Coronary artery (tissue), 2 donors: ENCODE data around the gene RPL36AL.

Source experiments
- DNase-seq: peaks from one replicate; pipeline ENCODE4 v3.0.0-alpha.2; 2017; ENCODE audit warnings: low spot score
- H3K27ac ChIP-seq, 2 donors: fragments of 200-600 bp; sonication (generic); one replicate each; pipeline ENCODE4 v1.5.1; 2016 to 2019
- H3K4me3 ChIP-seq: fragments of 200-600 bp; sonication (generic); 2 replicates; pipeline ENCODE4 v1.5.1; 2016; ENCODE audit warnings: mild to moderate bottlenecking, moderate library complexity
- TF ChIP-seq, protein P1 (sequence below): fragments of 200-600 bp; sonication (generic); IDR thresholded peaks from one replicate; pipeline ENCODE4 v1.5.1; 2019; ENCODE audit warnings: antibody characterized with exemption

Gene RPL36AL

DNA sequence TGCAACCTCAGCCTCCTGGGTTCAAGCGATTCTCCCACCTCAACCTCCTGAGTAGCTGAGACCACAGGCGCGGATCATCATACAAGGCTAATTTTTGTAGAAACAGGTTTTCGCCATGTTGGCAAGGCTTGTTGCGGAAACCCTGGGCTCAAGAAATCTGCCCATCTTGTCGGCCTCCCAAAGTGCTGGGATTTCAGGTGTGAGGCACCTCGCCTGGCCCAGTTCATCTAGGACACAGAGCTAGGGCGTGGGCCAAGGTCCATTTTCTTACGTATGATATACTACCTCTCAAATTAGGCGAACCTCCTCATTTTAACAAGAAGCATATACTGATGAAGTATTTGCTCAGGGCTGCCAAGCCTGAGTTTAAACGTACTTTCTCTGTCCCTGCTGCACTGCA is 36.4 kb downstream of the RPL36AL start:
- TF ChIP-seq, protein P1, sequence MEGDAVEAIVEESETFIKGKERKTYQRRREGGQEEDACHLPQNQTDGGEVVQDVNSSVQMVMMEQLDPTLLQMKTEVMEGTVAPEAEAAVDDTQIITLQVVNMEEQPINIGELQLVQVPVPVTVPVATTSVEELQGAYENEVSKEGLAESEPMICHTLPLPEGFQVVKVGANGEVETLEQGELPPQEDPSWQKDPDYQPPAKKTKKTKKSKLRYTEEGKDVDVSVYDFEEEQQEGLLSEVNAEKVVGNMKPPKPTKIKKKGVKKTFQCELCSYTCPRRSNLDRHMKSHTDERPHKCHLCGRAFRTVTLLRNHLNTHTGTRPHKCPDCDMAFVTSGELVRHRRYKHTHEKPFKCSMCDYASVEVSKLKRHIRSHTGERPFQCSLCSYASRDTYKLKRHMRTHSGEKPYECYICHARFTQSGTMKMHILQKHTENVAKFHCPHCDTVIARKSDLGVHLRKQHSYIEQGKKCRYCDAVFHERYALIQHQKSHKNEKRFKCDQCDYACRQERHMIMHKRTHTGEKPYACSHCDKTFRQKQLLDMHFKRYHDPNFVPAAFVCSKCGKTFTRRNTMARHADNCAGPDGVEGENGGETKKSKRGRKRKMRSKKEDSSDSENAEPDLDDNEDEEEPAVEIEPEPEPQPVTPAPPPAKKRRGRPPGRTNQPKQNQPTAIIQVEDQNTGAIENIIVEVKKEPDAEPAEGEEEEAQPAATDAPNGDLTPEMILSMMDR = no peak
- H3K27ac ChIP-seq = no peak overlapping the region
- DNase-seq = no peak
- H3K4me3 ChIP-seq = peak overlapping the region; percentile 94

DNA sequence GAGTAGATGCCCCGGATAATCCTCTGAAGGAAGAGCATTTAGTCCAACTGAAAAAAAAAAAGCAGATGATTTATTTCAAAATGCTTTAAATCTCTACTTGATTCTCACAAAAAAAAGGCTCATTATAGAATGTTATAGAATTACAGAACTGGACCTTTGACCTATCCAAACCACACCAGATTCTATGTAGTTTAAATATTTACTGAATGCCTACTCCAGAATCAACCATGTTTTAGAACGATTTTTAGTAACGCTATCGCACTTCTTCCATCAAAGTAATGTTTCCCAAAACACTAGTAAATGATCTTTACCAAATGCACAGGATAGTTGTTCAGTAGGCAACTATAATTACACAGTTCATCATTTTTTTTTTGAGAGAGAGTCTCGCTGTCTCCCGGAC is 36.8 kb downstream of the RPL36AL start:
- TF ChIP-seq, protein P1 = no peak
- DNase-seq = no peak
- Histone ChIP-seq H3K4me3 (peak overlapping the region; percentile 94), H3K27ac (no peak overlapping the region)

DNA sequence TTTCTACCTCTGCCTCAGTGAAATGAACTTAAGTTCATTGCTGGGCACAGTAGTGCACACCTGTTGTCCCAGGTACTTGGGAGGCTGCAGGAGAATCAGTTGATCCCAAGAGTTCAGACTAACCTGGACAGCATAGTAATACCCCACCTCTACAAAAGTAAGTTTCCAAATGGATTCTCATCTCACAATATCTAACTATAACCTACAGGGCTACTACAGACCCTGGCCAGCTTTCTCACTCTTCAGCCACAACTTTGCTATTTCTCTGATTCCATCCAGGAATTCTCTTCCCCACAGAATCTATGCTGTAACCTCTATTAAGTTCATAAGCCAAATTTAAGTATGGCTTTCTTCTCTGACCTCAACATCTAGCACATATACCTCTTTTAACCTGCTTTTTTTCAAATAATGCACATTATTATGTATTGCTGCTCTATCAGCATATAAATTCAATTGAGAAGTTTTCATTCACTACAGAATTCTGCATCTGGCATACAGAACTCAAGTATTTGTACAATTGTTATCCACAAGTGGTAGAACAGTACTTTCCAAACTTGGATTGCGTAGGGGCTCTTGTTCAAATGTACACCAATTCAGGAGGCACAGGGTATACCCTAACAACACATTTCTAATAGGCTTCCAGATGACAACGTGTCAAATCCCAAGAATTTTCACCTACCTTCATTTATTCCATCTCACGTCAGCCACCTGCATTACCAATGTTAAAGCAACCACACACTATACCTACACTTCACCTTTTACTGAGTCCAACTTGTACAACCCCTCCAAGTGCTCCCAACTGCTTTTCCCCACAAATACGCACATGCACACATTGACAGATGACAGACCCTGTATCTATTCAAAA is 38.1 kb downstream of the RPL36AL start:
- DNase-seq = no peak
- TF ChIP-seq, protein P1 = no peak

DNA sequence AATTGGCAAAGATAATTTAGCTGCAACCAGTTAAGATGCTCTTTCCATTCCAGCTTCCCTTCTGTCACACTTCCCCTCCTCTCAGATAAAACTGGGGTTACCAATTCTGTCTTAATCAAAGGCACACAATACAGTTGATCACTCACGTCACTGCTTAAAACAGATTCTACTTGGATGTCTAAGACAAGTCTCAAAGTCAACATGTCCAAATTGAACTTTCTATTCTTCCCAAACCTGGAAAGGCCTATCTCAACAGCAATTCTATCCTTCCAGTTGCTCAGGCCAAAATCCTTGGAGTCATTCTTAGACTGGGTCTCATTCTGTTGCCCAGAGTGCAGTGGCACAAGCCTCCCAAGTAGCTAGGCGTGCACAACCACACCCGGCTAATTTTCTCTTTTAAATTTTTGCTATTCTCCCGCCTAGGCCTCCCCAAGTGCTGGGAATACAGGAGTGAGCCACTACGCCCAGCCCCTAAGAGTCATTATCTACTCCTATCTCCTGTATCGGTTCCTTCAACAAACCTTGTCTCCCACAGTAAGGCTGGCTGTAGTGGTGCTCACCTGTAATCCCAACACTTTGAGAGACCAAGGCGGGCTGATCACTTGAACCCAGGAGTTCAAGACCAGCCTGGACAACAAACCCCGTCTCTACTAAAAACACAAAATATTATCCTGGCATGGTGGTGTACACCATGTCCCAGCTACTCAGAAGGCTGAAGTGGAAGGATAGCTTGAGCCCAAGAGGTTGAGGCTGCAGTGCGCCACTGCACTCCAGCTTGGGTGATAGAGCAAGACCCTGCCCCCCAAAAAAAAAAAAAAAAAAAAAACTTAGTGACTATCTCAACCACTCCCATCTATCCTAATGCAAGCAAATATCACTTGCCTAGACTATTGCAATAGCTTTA is 39.0 kb downstream of the RPL36AL start:
- TF ChIP-seq, protein P1 = no peak

More for the DNA sequence above, 38.1 kb downstream of the RPL36AL start:
- H3K27ac ChIP-seq = no peak overlapping the region
- no peak overlapping the region for H3K4me3 ChIP-seq

GRCh38 chr14:49579841-49580240 is 40.6 kb downstream of the RPL36AL start:
- no peak for DNase-seq
- no peak overlapping the region for H3K27ac ChIP-seq
- no peak overlapping the region for H3K4me3 ChIP-seq
- TF ChIP-seq, protein P1 = no peak

More for the DNA sequence above, 39.0 kb downstream of the RPL36AL start:
- Histone ChIP-seq H3K4me3 (no peak overlapping the region), H3K27ac (no peak overlapping the region)
- DNase-seq = no peak

DNA sequence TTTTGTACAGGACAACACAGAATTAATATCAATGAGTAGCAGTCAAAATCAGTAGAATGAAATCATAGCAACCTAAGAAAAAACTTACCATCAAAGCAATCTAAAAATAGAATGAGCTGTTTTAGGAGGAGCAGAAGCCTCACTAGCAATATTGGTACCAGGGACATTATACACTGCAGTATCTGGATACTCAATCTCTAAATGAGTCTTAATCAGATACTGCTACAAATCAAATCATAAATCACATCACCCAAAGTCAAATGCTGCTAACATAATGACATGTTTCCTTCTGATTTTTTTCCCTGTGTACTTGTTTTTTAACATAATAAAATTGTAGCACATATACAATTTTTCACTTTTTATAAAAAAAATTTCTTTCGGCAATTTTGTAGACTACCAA is 42.3 kb downstream of the RPL36AL start:
- TF ChIP-seq, protein P1 = no peak
- Histone ChIP-seq H3K27ac (no peak overlapping the region), H3K4me3 (no peak overlapping the region)
- DNase-seq = no peak
